Choroid plexus epithelial cell (primary cell): ENCODE data around the gene ANO1.

ENCODE experiments used
- DNase-seq: peaks from one replicate; pipeline ENCODE4 v3.0.0-alpha.2; 2010; ENCODE audit warnings: low read depth
- H3K4me3 ChIP-seq: 2 replicates; pipeline ENCODE4 v1.5.1; 2011; ENCODE audit warnings: low read depth, mild to moderate bottlenecking, control low read depth, low read length, moderate library complexity
- CTCF ChIP-seq: conservative IDR thresholded peaks from 2 replicates; pipeline ENCODE4 v1.5.1; 2011; ENCODE audit warnings: low read depth, mild to moderate bottlenecking, control low read depth, inconsistent platforms, low read length, moderate library complexity

Gene ANO1

GRCh38 chr11:70067591-70068341, 10.4 kb upstream of the ANO1 start:
- TF ChIP-seq CTCF, result no peak
- DNase-seq, result no peak
- no peak overlapping the region for H3K4me3 ChIP-seq

DNA sequence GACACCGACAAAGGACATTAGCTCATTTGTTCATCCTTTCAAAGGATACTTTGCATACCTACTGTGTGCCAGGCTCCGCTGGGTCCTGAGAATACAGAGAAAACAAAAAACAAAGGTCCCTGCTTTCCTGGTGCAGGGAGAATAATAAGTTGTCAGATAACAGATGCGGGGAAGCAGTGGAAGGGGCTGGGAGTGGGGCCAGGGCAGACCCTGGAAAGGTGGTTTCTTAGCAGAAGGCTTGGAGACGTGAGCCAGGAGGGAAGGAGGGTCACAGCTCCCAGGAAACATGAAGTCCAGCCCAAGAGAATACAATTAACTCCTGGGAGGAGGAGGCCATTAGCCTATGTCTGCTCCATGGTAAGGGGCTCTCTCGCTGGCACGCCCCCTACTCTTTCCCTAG, 9.8 kb upstream of the ANO1 start:
- no peak overlapping the region for H3K4me3 ChIP-seq
- DNase-seq, result no peak
- TF ChIP-seq CTCF, result no peak

DNA sequence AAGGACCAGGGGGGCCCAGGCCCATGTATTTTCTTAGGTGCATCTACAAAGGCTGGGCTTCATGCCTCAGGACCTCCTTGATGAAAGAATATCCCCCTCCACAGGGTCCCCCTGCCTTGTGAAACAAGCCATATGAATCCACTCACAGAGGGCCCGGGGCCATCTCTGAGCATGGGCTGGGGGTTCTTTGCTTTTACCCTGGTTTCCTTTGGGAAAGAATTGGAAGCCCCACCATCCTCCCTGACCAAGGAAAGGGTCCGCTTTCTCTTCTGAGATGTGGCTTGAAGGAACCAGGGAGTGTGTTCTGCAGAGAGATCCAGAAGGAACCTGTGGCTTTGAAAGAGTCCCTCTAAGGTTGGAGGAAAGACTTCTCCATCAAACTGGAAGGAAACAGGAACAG, 9.2 kb upstream of the ANO1 start:
- H3K4me3 ChIP-seq, result no peak overlapping the region
- TF ChIP-seq CTCF, result no peak
- DNase-seq, result no peak

GRCh38 chr11:70070706-70071105, 7.4 kb upstream of the ANO1 start:
- no peak overlapping the region for H3K4me3 ChIP-seq
- DNase-seq, result no peak
- TF ChIP-seq CTCF, result no peak

DNA sequence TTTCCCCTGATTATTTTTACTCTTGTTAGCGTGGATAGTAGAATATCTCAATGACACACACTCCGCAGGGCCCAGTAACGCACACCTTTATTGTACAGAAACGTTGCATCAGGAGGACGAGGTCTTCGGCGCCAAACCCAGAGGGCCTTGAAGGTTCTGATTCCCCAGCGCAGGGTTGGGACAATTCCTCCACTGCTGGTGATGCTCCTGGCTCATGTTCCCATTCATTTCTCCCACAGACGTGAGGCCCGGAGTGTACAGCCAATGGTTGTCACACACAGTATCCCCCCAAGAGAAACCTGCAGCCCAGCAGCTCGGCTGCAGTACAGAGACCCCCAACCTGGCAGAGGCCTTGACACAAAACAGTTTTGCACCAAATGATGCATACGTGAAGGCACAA, 6.1 kb upstream of the ANO1 start:
- no peak for DNase-seq
- no peak for TF ChIP-seq CTCF
- H3K4me3 ChIP-seq, result no peak overlapping the region

- DNase-seq, result no peak
- TF ChIP-seq CTCF, result no peak
- H3K4me3 ChIP-seq, result no peak overlapping the region
These were observed 5.7 kb upstream of the ANO1 start for GRCh38 chr11:70072461-70072860.
